PFSK-1 (cell line): ENCODE data around the gene FAM83B.

ENCODE experiments used
- FOXP2 ChIP-seq: optimal IDR thresholded peaks from 2 replicates; pipeline ENCODE3; 2011; ENCODE audit warnings: borderline replicate concordance, control low read depth, inconsistent platforms; ENCODE audit not compliant: insufficient read depth; ENCODE audit errors: extremely low read length, extremely low read depth
- POLR2AphosphoS5 ChIP-seq: IDR thresholded peaks from 2 replicates; pipeline ENCODE4 v1.6.1; 2012; ENCODE audit warnings: low read depth, mild to moderate bottlenecking, control low read depth, low read length, moderate library complexity
- REST ChIP-seq, 2 experiments: IDR thresholded peaks; 2 replicates each; pipeline versions ENCODE4 v1.6.1 to v1.8.0; 2011 to 2012; ENCODE audit warnings: low read depth in 2 of 2, low read length in 2 of 2, control low read depth in 1 of 2, inconsistent platforms in 1 of 2, mild to moderate bottlenecking in 1 of 2, moderate library complexity in 1 of 2; ENCODE audit not compliant: insufficient read depth in 1 of 2
- SIN3A ChIP-seq: IDR thresholded peaks from 2 replicates; pipeline ENCODE4 v1.6.1; 2012; ENCODE audit warnings: mild to moderate bottlenecking, low read length, moderate library complexity, borderline replicate concordance; ENCODE audit not compliant: insufficient read depth
- TAF1 ChIP-seq: IDR thresholded peaks from 2 replicates; pipeline ENCODE4 v1.6.1; 2012; ENCODE audit warnings: low read length, control low read depth, borderline replicate concordance; ENCODE audit not compliant: insufficient read depth

GRCh38 chr6:54860132-54860531 lies 13.6 kb downstream of the FAM83B start:
- no peak for TF ChIP-seq REST (IDR thresholded peaks at IDR 0.05; ENCODE audit: insufficient read depth in 1 of 2, low read depth in 2 of 2, low read length in 2 of 2)
- no peak for TF ChIP-seq TAF1
- TF ChIP-seq POLR2AphosphoS5, result no peak
- no peak for TF ChIP-seq SIN3A
- TF ChIP-seq FOXP2, result no peak
